NK-92 treated with Interleukin-12 subunit alpha and Interleukin-12 subunit beta, amount 100 ng/mL, for 24 hours (cell line): ENCODE data around the gene IRF7.

ENCODE experiments used
- DNase-seq: peaks from one replicate; lab custom pipeline; 2025; lab: John Stamatoyannopoulos, UW

IRF7 gene

GRCh38 chr11:620935-621814 is 5.4 kb upstream of the IRF7 start:
- no peak for DNase-seq

- DNase-seq: no peak
These were observed 4.5 kb upstream of the IRF7 start for GRCh38 chr11:620201-620600.

- DNase-seq: no peak
These were observed 3.9 kb upstream of the IRF7 start for GRCh38 chr11:619628-620050.

GRCh38 chr11:618856-619627 is 3.3 kb upstream of the IRF7 start:
- no peak for DNase-seq

- DNase-seq: no peak
These were observed 2.3 kb upstream of the IRF7 start for GRCh38 chr11:617912-618682.

- DNase-seq: no peak
These were observed 1.6 kb upstream of the IRF7 start for GRCh38 chr11:617199-617911.

GRCh38 chr11:616320-617198 is 809 bp upstream of the IRF7 start:
- DNase-seq: no peak

- no peak for DNase-seq
These were observed 887 bp downstream of the IRF7 start for GRCh38 chr11:614623-615503.

- no peak for DNase-seq
These were observed 1.6 kb downstream of the IRF7 start for GRCh38 chr11:614021-614622.

- DNase-seq: peak; percentile 52
These were observed 2.3 kb downstream of the IRF7 start for GRCh38 chr11:613369-613968.

- no peak for DNase-seq
These were observed 2.8 kb downstream of the IRF7 start for GRCh38 chr11:612961-613300.

GRCh38 chr11:612201-612960 is 3.4 kb downstream of the IRF7 start:
- no peak for DNase-seq

- no peak for DNase-seq
These were observed 4.5 kb downstream of the IRF7 start for GRCh38 chr11:611001-611996.

- no peak for DNase-seq
These were observed 5.5 kb downstream of the IRF7 start for GRCh38 chr11:610146-610801.

- no peak for DNase-seq
These were observed 6.4 kb downstream of the IRF7 start for GRCh38 chr11:609341-609811.

- DNase-seq: no peak
These were observed 6.9 kb downstream of the IRF7 start for GRCh38 chr11:608791-609251.
